ENCODE data around the gene BAD. TPM values are rescaled to one million over a fixed set of nuclear protein-coding genes. Genes with fewer than 3 reads are reported as not detected.
"Not testable (repeated sequence)": the region's sequence is repeated elsewhere in the genome, so short reads cannot be mapped to it uniquely, and the experiment has no call there.

Gene BAD
- total RNA-seq, 1 donor from 2014 or later, result 83.5 TPM

DNA sequence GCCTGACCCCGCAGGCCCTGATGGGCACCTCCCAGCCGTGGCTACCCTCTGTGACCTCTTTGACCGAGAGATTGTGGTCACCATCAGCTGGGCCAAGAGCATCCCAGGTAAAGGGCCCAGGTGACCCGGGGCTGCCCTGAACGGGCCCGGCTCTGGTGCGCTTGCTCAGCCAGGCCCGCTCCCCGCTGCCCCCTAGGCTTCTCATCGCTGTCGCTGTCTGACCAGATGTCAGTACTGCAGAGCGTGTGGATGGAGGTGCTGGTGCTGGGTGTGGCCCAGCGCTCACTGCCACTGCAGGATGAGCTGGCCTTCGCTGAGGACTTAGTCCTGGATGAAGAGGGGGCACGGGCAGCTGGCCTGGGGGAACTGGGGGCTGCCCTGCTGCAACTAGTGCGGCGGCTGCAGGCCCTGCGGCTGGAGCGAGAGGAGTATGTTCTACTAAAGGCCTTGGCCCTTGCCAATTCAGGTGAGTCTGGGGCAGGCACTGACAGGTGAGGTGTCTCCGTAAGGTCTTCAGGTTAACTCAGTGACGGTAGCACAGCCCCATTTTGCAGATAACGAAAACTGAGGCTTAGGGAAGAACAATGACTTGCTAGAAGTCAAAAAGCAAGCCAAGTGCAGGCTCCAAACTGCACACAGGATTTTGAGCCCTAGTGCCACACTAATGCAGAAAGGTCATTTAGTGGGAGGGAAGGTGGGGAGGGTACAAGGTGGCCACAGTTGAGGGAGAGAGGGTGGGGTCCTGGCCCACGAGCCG lies 30.5 kb upstream of the BAD start:
- Histone ChIP-seq H3K4me1 (peaks cover 47% of the 10 kb centered on the region), H3K27me3 (no peaks in the 10 kb centered on the region), H3K4me3 (no peak overlapping the region), H3K36me3 (peaks cover 0 to 21% of the 10 kb centered on the region in 2 donors), H3K9me3 (no peaks in the 10 kb centered on the region), H3K27ac (peak overlapping the region; percentile 72)
- DNase-seq (ENCODE audit: extremely low spot score in 2 of 2), result no peak
- TF ChIP-seq, protein P1, sequence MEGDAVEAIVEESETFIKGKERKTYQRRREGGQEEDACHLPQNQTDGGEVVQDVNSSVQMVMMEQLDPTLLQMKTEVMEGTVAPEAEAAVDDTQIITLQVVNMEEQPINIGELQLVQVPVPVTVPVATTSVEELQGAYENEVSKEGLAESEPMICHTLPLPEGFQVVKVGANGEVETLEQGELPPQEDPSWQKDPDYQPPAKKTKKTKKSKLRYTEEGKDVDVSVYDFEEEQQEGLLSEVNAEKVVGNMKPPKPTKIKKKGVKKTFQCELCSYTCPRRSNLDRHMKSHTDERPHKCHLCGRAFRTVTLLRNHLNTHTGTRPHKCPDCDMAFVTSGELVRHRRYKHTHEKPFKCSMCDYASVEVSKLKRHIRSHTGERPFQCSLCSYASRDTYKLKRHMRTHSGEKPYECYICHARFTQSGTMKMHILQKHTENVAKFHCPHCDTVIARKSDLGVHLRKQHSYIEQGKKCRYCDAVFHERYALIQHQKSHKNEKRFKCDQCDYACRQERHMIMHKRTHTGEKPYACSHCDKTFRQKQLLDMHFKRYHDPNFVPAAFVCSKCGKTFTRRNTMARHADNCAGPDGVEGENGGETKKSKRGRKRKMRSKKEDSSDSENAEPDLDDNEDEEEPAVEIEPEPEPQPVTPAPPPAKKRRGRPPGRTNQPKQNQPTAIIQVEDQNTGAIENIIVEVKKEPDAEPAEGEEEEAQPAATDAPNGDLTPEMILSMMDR (IDR thresholded peaks at IDR 0.05), result no peak
- TF ChIP-seq POLR2AphosphoS5 (IDR thresholded peaks at IDR 0.05; ENCODE audit: insufficient read depth in 1 of 2, low read depth in 1 of 2), result no peak
- TF ChIP-seq POLR2A (IDR thresholded peaks at IDR 0.05), result no peak
- intact Hi-C loops (cut with DNase I), result loop anchor here (5.0 kb wide), 1 partner anchor 37 kb away; no protein-coding TSS in a partner anchor

DNA sequence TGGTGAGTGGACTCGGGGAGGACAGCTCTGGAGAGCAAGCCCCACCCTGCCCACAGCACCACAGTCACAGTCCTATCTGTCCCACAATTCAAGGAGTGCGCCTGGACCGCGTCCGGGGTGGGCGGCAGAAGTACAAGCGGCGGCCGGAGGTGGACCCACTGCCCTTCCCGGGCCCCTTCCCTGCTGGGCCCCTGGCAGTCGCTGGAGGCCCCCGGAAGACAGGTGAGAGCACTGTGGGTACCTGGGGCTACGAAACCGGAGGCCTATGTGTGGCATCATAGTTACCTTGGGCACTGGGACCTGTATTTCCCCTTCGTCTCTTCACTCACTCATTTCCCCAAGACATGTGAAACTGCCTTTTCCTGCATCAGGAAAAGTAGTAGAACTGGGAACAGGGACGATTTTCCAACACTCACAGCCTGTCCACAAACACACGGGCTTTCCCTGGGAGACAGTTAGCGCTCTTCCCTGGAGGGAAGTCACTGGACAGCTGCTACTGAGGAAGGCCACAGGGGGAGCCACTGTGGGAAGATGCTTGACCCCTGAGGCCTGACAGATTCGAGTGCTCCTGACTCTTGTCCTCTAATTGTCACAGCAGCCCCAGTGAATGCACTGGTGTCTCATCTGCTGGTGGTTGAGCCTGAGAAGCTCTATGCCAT lies 29.8 kb upstream of the BAD start:
- no peaks in the 10 kb centered on the region for H3K27me3 ChIP-seq
- H3K4me1 ChIP-seq, result peaks cover 40% of the 10 kb centered on the region
- peak overlapping the region; percentile 22 to 29 for H3K4me3 ChIP-seq
- intact Hi-C loops (cut with DNase I), result no loop called here
- no peak for DNase-seq (ENCODE audit: extremely low spot score in 2 of 2)
- H3K9me3 ChIP-seq, result no peaks in the 10 kb centered on the region
- H3K36me3 ChIP-seq, result peaks cover 0 to 21% of the 10 kb centered on the region in 2 donors
- TF ChIP-seq, protein P1 (IDR thresholded peaks at IDR 0.05), result no peak
- TF ChIP-seq POLR2A (IDR thresholded peaks at IDR 0.05) (no peak), POLR2AphosphoS5 (IDR thresholded peaks at IDR 0.05; ENCODE audit: insufficient read depth in 1 of 2, low read depth in 1 of 2) (no peak)
- H3K27ac ChIP-seq, result peak overlapping the region; percentile 72

DNA sequence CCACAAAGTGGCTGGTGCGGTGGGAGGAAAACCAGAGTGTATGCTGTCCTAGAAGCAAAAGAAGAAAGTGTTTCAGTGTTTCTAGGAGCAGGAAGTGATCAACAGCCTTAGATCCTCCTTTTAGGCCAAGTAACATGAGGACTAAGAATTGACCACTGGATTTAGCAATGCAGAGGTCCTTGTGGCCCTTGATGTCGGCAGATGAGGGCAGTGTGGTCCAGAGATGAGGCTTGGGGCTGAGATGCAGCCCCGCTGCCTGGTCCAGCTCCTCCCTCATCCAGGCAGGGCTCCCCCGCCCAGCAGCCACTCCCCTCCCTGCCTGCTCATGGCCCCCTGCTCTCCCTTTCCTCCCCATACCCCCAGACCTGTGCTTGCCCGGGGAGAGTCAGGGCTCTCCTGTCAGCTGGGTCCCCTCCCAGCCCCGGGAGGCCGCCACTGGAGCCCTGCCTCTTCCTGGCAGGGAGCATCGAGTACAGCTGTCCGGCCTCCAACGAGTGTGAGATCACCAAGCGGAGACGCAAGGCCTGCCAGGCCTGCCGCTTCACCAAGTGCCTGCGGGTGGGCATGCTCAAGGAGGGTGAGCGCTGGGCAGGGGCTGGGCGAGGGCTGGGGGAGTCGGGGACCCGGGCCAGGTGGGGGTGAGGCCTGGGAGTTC lies 29.2 kb upstream of the BAD start:
- no peak for DNase-seq (ENCODE audit: extremely low spot score in 2 of 2)
- intact Hi-C loops (cut with DNase I), result no loop called here
- peak overlapping the region; percentile 22 to 29 for H3K4me3 ChIP-seq
- no peaks in the 10 kb centered on the region for H3K9me3 ChIP-seq
- no peak for TF ChIP-seq POLR2A (IDR thresholded peaks at IDR 0.05)
- TF ChIP-seq, protein P1 (IDR thresholded peaks at IDR 0.05), result no peak
- TF ChIP-seq POLR2AphosphoS5 (IDR thresholded peaks at IDR 0.05; ENCODE audit: insufficient read depth in 1 of 2, low read depth in 1 of 2), result peak in 1 of 2 donors; percentile 55
- H3K27ac ChIP-seq, result peak overlapping the region; percentile 72
- H3K36me3 ChIP-seq, result peaks cover 0 to 21% of the 10 kb centered on the region in 2 donors
- H3K27me3 ChIP-seq, result no peaks in the 10 kb centered on the region
- H3K4me1 ChIP-seq, result peaks cover 33% of the 10 kb centered on the region

DNA sequence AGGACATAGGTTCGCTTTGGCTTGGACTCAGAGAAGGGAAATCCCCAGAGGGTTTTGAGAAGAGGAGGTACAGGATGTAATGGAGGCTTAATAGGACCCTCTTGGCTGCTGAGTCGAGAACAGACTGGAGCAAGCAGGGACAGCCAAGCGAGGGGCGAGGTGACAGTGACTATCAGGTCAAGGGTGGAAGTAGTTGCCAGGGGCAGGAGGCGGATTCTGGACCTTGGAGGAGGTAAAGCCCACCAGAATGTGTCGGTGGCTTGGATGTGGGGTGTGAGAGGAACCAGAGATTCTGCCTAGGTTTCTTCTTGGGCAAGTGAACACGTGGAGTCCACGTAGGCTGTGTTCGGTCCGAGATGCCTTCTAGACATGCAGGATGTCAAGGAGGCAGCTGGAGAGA lies 28.5 kb upstream of the BAD start:
- H3K4me3 ChIP-seq, result no peak overlapping the region
- H3K9me3 ChIP-seq, result no peaks in the 10 kb centered on the region
- DNase-seq (ENCODE audit: extremely low spot score in 2 of 2), result no peak
- H3K36me3 ChIP-seq, result peaks cover 0 to 21% of the 10 kb centered on the region in 2 donors
- peaks cover 31% of the 10 kb centered on the region for H3K4me1 ChIP-seq
- peak overlapping the region; percentile 72 for H3K27ac ChIP-seq
- H3K27me3 ChIP-seq, result no peaks in the 10 kb centered on the region
- intact Hi-C loops (cut with DNase I), result no loop called here
- TF ChIP-seq POLR2AphosphoS5 (IDR thresholded peaks at IDR 0.05; ENCODE audit: insufficient read depth in 1 of 2, low read depth in 1 of 2) (no peak), POLR2A (IDR thresholded peaks at IDR 0.05) (no peak)
- TF ChIP-seq, protein P1 (IDR thresholded peaks at IDR 0.05), result no peak

DNA sequence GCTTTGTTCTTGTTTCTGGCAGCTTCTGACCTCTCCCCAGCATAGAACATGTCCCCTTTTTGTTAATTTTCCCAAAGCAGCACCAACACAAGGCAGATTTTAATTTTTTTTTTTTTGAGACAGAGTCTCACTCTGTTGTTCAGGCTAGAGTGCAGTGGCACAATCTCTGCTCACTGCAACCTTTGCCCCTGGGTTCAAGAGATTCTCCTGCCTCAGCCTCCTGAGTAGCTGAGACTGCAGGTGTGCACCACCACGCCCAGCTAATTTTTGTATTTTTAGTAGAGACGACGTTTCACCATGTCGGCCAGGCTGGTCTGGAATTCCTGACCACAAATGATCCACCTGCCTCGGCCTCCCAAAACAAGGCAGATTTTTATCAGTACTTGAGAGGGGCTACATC lies 23.3 kb upstream of the BAD start:
- not testable (repeated sequence) for H3K9me3 ChIP-seq; H3K36me3 ChIP-seq; H3K27ac ChIP-seq; H3K4me3 ChIP-seq; DNase-seq (ENCODE audit: extremely low spot score in 2 of 2); H3K27me3 ChIP-seq
- intact Hi-C loops (cut with DNase I), result loop anchor here (5.0 kb wide), 1 partner anchor 70 kb away; no protein-coding TSS in a partner anchor
- peaks cover 36% of the 10 kb centered on the region for H3K4me1 ChIP-seq
